Lower leg skin (tissue), 3 donors: ENCODE results near the gene NPB.

Source experiments
- CTCF ChIP-seq, 3 donors: fragments of 450-650 bp; IDR thresholded peaks; one replicate each; pipeline ENCODE4 v1.5.1; 2016; ENCODE audit warnings: antibody characterized with exemption in 3 of 3, mild to moderate bottlenecking in 3 of 3, moderate library complexity in 2 of 3
- POLR2A ChIP-seq, 2 donors: fragments of 450-650 bp; IDR thresholded peaks; one replicate each; pipeline ENCODE4 v1.6.1; 2016 to 2017; ENCODE audit warnings: antibody characterized with exemption in 2 of 2, mild to moderate bottlenecking in 1 of 2, moderate library complexity in 1 of 2

- no peak for TF ChIP-seq CTCF (IDR thresholded peaks at IDR 0.05)
- TF ChIP-seq POLR2A (IDR thresholded peaks at IDR 0.05), result no peak
Measured at GRCh38 chr17:81928544-81929252, 26.7 kb downstream of the NPB start.
